Heart left ventricle (tissue), 16 donors: Measurements from ENCODE around the gene SLC8A3. TPM values are rescaled to one million over a fixed set of nuclear protein-coding genes. Genes with fewer than 3 reads are reported as not detected.

Experiments
- ATAC-seq, 4 donors: fragments of 200-7000 bp; cut with Tn5 transposase; one replicate each; pipeline ENCODE4 v1.9.1; 2020 to 2022; ENCODE audit warnings: moderate library complexity in 4 of 4, mild to moderate bottlenecking in 3 of 4, moderate number of reproducible peaks in 1 of 4
- DNase-seq, 5 donors: peaks; one replicate each; pipeline ENCODE4 v3.0.0-alpha.2; 2020
- H3K27ac ChIP-seq, 12 donors: fragments of 200-600 bp; sonication (generic) in 4 of 12; one replicate each; pipeline versions ENCODE4 v1.5.0 to v1.8.0; 2016 to 2022; ENCODE audit warnings: mild to moderate bottlenecking in 2 of 12
- H3K27me3 ChIP-seq, 9 donors: fragments of 200-600 bp; sonication (generic) in 2 of 9; one replicate each; pipeline versions ENCODE4 v1.5.1 to v1.8.0; 2016 to 2022; ENCODE audit warnings: mild to moderate bottlenecking in 3 of 9
- H3K36me3 ChIP-seq, 9 donors: fragments of 200-600 bp; sonication (generic) in 2 of 9; one replicate each; pipeline versions ENCODE4 v1.5.0 to v1.8.0; 2018 to 2022; ENCODE audit warnings: mild to moderate bottlenecking in 2 of 9
- H3K4me1 ChIP-seq, 12 donors: fragments of 200-600 bp; sonication (generic) in 4 of 12; one replicate each; pipeline versions ENCODE4 v1.5.0 to v1.8.0; 2016 to 2022; ENCODE audit warnings: mild to moderate bottlenecking in 3 of 12
- H3K4me3 ChIP-seq, 12 donors: fragments of 200-600 bp; sonication (generic) in 4 of 12; one replicate each; pipeline versions ENCODE4 v1.5.0 to v1.8.0; 2017 to 2022; ENCODE audit warnings: mild to moderate bottlenecking in 9 of 12, moderate library complexity in 4 of 12
- H3K9me3 ChIP-seq, 12 donors: fragments of 200-600 bp; sonication (generic) in 4 of 12; one replicate each; pipeline versions ENCODE4 v1.5.0 to v1.8.0; 2016 to 2022; ENCODE audit warnings: mild to moderate bottlenecking in 1 of 12
- POLR2A ChIP-seq, 2 donors: fragments of 450-650 bp; IDR thresholded peaks; one replicate each; pipeline ENCODE4 v1.6.1; 2017; ENCODE audit warnings: antibody characterized with exemption in 2 of 2, mild to moderate bottlenecking in 2 of 2, moderate library complexity in 2 of 2
- WGBS, 4 donors: extraction: QIAGEN DNeasy Blood & Tissue Kit in 2 of 4; methylation state at CpG; one replicate each; pipeline versions ENCODE4 v1.1.5 to v1.1.7; 2013 to 2018; 5-methylcytosine and 5-hydroxymethylcytosine counted together
- intact Hi-C, 10 donors: fragments of 100-400 bp; cut with DNase I; formaldehyde crosslinking; loops; one replicate each; pipeline versions ENCODE4 v1.11.1 to v1.14.2; 2022
- polyA plus RNA-seq, 2 donors: library from polyadenylated mRNA; stranded (reverse); fragments of 200-250 nt; gene quantifications; one replicate each; pipeline ENCODE4 v1.2.3, GENCODE V29; 2013
- total RNA-seq, 9 donors: library from RNA; depleted of rRNA in 2 of 9; stranded (reverse); fragments of >200 nt in 2 of 9; fragmentation: NEBNext Ultra II Directional in 3 of 9; extraction: Animal tissue kit (Norgen Biotek cat#: 25700) in 3 of 9; gene quantifications; one replicate each; pipeline versions ENCODE4 v1.1.0 to v1.2.4, GENCODE V29; 2016 to 2023
- TF ChIP-seq, protein P1 (sequence below), 12 donors: fragments of 200-600 bp; sonication (generic) in 4 of 12; IDR thresholded peaks; one replicate each; pipeline versions ENCODE4 v1.5.0 to v1.8.0; 2018 to 2022; ENCODE audit warnings: antibody characterized with exemption in 12 of 12, mild to moderate bottlenecking in 5 of 12
- donor health status: ischemic (EF 13 %, LVEDD 7.1; RV severe dilation, severe dysfunction).
- donor health status: healthy with polysubstance abuse.
- donor health status: DM: no; HTN: yes; CAD: no.
- donor health status: DM: no; HTN: no; CAD: no.
- donor health status: ischemic (EF 25% LVEDD 6.9; RV normal size, moderate dysfunction).
- donor health status: ischemic (EF 25% LVEDD 5.7; RV mildly dilated, moderate dysfunction).
- donor health status: healthy.
- donor health status: DM: yes; HTN: yes; CAD: no.
- donor health status: ischemic (EF 35%, LVEDD 5.7; RV mildly dilated, moderate dysfunction).
- donor health status: nonischemic (EF 11% LVEDD 7.7; RV severe dilation, severe dysfunction).
- donor health status: DM: yes; HTN: yes; CAD: no.
- donor health status: PGD.
- donor health status: ischemic (EF 29% LVEDD 5.4; RV normal size, mild dysfunction).
- donor health status: nonischemic (EF 23%, LVEDD 6.1; RV moderate dilation, normal function).

SLC8A3 gene
- total and polyA plus RNA-seq, 11 donors, result 0.03 to 0.23 (median 0.11) TPM; not detected in 6

DNA sequence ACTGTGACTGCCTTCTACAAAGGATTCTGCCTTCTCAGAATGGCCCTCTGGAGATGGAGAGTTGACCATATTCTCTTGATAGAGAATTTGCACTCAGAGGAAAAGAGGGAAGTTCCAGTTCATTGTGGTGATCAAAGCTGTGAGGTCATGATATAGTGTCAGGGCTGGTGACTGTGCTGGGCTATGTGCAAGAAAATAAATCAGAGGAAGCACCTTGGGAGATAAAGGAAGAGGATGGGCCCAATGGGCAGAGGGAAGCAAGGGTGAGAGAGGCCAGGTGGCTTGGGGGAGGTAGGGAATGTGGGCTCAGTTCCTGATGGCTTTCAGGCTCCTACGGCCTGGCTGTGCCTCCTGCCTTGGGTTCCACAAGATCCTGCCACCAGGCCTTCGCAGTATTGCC is 145.8 kb downstream of the SLC8A3 start:
- Histone ChIP-seq H3K27me3 (peaks cover 0 to 39% (median 8%) of the 10 kb centered on the region in 9 donors), H3K4me3 (no peak overlapping the region), H3K36me3 (no peaks in the 10 kb centered on the region), H3K4me1 (no peaks in the 10 kb centered on the region), H3K9me3 (no peaks in the 10 kb centered on the region), H3K27ac (no peak overlapping the region)
- 68 to 76% (median 73%) methylated on average over 2 of the region's 2 CpGs for WGBS, 4 donors
- no peak for DNase-seq
- TF ChIP-seq POLR2A (IDR thresholded peaks at IDR 0.05), result no peak
- TF ChIP-seq, protein P1, sequence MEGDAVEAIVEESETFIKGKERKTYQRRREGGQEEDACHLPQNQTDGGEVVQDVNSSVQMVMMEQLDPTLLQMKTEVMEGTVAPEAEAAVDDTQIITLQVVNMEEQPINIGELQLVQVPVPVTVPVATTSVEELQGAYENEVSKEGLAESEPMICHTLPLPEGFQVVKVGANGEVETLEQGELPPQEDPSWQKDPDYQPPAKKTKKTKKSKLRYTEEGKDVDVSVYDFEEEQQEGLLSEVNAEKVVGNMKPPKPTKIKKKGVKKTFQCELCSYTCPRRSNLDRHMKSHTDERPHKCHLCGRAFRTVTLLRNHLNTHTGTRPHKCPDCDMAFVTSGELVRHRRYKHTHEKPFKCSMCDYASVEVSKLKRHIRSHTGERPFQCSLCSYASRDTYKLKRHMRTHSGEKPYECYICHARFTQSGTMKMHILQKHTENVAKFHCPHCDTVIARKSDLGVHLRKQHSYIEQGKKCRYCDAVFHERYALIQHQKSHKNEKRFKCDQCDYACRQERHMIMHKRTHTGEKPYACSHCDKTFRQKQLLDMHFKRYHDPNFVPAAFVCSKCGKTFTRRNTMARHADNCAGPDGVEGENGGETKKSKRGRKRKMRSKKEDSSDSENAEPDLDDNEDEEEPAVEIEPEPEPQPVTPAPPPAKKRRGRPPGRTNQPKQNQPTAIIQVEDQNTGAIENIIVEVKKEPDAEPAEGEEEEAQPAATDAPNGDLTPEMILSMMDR (IDR thresholded peaks at IDR 0.05), result no peak
- intact Hi-C loops, result loop anchor here in 4 of 10 donors (10.0 kb wide), 1 partner anchor 672 kb away; no protein-coding TSS in a partner anchor
- no peak for ATAC-seq

DNA sequence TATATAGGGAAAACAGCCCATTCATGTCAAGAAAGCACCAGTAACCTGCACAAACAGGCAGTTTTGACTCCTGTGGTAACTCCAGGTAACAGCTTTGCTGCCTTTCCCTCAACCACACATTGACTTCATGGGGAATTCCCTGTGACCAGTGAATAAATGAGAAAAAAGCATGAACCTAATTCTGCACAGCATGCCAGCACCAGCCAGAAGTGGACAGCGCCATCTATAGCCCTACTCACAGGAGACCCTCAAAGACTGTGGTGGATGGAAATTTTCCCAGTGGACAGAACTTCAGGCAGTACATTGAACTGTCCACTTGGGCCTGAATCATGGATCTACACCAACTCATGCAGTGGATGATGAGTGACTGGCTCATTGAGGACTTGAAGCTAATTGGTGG is 152.1 kb downstream of the SLC8A3 start:
- H3K27me3 ChIP-seq, result peaks cover 0 to 24% (median 3%) of the 10 kb centered on the region in 9 donors
- 54 to 79% (median 58%) methylated on average over 1 of the region's 1 CpG for whole genome bisulfite sequencing, 4 donors
- intact Hi-C loops, result no loop called here

DNA sequence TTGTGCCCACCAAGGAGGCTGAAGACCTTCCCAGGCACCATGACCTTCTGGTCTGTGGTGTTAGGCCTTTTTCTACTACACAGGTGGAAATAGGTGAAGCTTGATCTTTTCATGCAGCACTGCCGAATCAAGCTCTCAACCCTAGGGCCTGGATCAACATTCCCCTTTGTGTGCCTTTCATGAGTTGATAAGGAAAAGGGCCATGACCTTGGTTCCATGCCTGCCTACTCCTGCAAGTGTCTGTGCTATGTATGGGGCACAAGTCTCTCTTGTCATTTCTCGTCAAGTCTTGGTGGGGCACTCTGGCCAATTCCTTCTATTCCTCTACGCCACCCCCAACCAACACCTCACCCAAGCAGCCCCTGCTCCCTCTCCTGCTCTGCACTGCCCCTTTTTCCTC is 154.5 kb downstream of the SLC8A3 start:
- no peaks in the 10 kb centered on the region for H3K4me1 ChIP-seq
- H3K36me3 ChIP-seq, result no peaks in the 10 kb centered on the region
- no peak overlapping the region for H3K27ac ChIP-seq
- TF ChIP-seq, protein P1 (IDR thresholded peaks at IDR 0.05), result no peak
- no peak for TF ChIP-seq POLR2A (IDR thresholded peaks at IDR 0.05)
- intact Hi-C loops, result no loop called here
- no peak overlapping the region for H3K4me3 ChIP-seq
- ATAC-seq, result no peak
- 49 to 69% (median 61%) methylated on average over 3 of the region's 3 CpGs for WGBS, 4 donors
- H3K27me3 ChIP-seq, result peaks cover 0 to 15% (median 3%) of the 10 kb centered on the region in 9 donors
- DNase-seq, result no peak
- H3K9me3 ChIP-seq, result no peaks in the 10 kb centered on the region

More for the DNA sequence above, 152.1 kb downstream of the SLC8A3 start:
- Histone ChIP-seq H3K27ac (no peak overlapping the region), H3K36me3 (no peaks in the 10 kb centered on the region), H3K9me3 (no peaks in the 10 kb centered on the region), H3K4me3 (no peak overlapping the region), H3K4me1 (no peaks in the 10 kb centered on the region)
- DNase-seq (no peak), ATAC-seq (no peak)
- no peak for TF ChIP-seq POLR2A (IDR thresholded peaks at IDR 0.05)
- TF ChIP-seq, protein P1 (IDR thresholded peaks at IDR 0.05), result no peak

DNA sequence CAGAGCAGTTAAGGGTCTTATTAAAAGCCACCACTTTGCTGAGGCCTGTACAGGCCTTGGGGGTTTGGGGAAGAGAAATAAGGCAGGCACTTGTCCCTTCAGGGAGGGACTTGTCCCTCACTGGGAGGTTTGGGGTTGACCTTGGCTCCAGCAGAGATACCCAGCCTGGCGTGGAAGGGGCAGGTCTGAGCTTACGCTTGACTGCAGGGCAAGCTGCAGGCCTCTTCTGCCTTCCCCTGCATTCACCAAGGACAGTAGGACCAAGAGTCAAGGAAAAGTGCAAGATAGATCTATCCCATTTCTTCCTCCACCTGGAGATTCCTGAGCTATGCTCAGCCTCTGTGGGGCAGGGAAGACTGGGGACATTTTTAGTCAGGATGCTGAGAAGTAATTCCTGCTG is 155.2 kb downstream of the SLC8A3 start:
- peaks cover 0 to 13% (median 4%) of the 10 kb centered on the region in 9 donors for H3K27me3 ChIP-seq
- H3K27ac ChIP-seq, result no peak overlapping the region
- no peaks in the 10 kb centered on the region for H3K9me3 ChIP-seq
- 78 to 82% (median 80%) methylated on average over 1 to 2 of the region's 2 CpGs for WGBS, 4 donors
- H3K36me3 ChIP-seq, result no peaks in the 10 kb centered on the region
- no peak overlapping the region for H3K4me3 ChIP-seq
- ATAC-seq (no peak), DNase-seq (no peak)
- TF ChIP-seq, protein P1 (IDR thresholded peaks at IDR 0.05), result no peak
- intact Hi-C loops, result no loop called here
- no peaks in the 10 kb centered on the region for H3K4me1 ChIP-seq
